Stimulated activated naive CD8-positive, alpha-beta T cell treated with anti-CD3 and anti-CD28 coated beads, Interleukin-15, Interleukin-2, amounts not matched to agents 100 ng/mL and 50 ng/mL, for 24 hours (primary cell): ENCODE measurements around the gene SEZ6.

ENCODE experiments used
- H3K27ac Mint-ChIP-seq: one replicate; pipeline ENCODE4 v1.8.0; 2021; ENCODE audit warnings: mild to moderate bottlenecking, mixed read lengths
- H3K27me3 Mint-ChIP-seq: one replicate; pipeline ENCODE4 v1.8.0; 2021; ENCODE audit warnings: mixed read lengths
- H3K36me3 Mint-ChIP-seq: one replicate; pipeline ENCODE4 v1.8.0; 2021; ENCODE audit warnings: low read depth, mixed read lengths
- H3K4me1 Mint-ChIP-seq: one replicate; pipeline ENCODE4 v1.8.0; 2021; ENCODE audit warnings: low read depth, mixed read lengths
- H3K4me3 Mint-ChIP-seq: one replicate; pipeline ENCODE4 v1.8.0; 2021; ENCODE audit warnings: mild to moderate bottlenecking, mixed read lengths
- H3K9me3 Mint-ChIP-seq: one replicate; pipeline ENCODE4 v1.8.0; 2021; ENCODE audit warnings: mixed read lengths

Gene SEZ6

GRCh38 chr17:28999206-28999605 lies 6.6 kb downstream of the SEZ6 start:
- Mint-ChIP-seq H3K27me3 (peaks cover 27% of the 10 kb centered on the region), H3K4me1 (no peaks in the 10 kb centered on the region), H3K36me3 (no peaks in the 10 kb centered on the region), H3K27ac (no peak overlapping the region), H3K9me3 (no peaks in the 10 kb centered on the region), H3K4me3 (no peak overlapping the region)

- H3K27me3 Mint-ChIP-seq: peaks cover 17% of the 10 kb centered on the region
- H3K36me3 Mint-ChIP-seq: no peaks in the 10 kb centered on the region
- no peaks in the 10 kb centered on the region for H3K4me1 Mint-ChIP-seq
- H3K4me3 Mint-ChIP-seq: no peak overlapping the region
- H3K9me3 Mint-ChIP-seq: no peaks in the 10 kb centered on the region
- no peak overlapping the region for H3K27ac Mint-ChIP-seq
Observed at GRCh38 chr17:28997806-28998205, 8.0 kb downstream of the SEZ6 start.

- Mint-ChIP-seq H3K4me3 (no peak overlapping the region), H3K4me1 (no peaks in the 10 kb centered on the region), H3K9me3 (no peaks in the 10 kb centered on the region), H3K36me3 (no peaks in the 10 kb centered on the region), H3K27me3 (peaks cover 15% of the 10 kb centered on the region), H3K27ac (no peak overlapping the region)
Observed at GRCh38 chr17:28996554-28997096, 9.2 kb downstream of the SEZ6 start.

- Mint-ChIP-seq H3K4me3 (no peak overlapping the region), H3K4me1 (no peaks in the 10 kb centered on the region), H3K27me3 (peaks cover 7% of the 10 kb centered on the region), H3K36me3 (no peaks in the 10 kb centered on the region), H3K9me3 (no peaks in the 10 kb centered on the region), H3K27ac (no peak overlapping the region)
Observed at GRCh38 chr17:28993645-28994426, 12.0 kb downstream of the SEZ6 start.

- Mint-ChIP-seq H3K36me3 (no peaks in the 10 kb centered on the region), H3K27ac (no peak overlapping the region), H3K4me3 (no peak overlapping the region), H3K4me1 (no peaks in the 10 kb centered on the region), H3K9me3 (no peaks in the 10 kb centered on the region), H3K27me3 (peaks cover 4% of the 10 kb centered on the region)
Observed at GRCh38 chr17:28992625-28993600, 12.9 kb downstream of the SEZ6 start.

GRCh38 chr17:28992185-28992584 lies 13.6 kb downstream of the SEZ6 start:
- no peak overlapping the region for H3K27ac Mint-ChIP-seq
- H3K4me3 Mint-ChIP-seq: no peak overlapping the region
- H3K9me3 Mint-ChIP-seq: no peaks in the 10 kb centered on the region
- H3K4me1 Mint-ChIP-seq: no peaks in the 10 kb centered on the region
- H3K27me3 Mint-ChIP-seq: peaks cover 4% of the 10 kb centered on the region
- no peaks in the 10 kb centered on the region for H3K36me3 Mint-ChIP-seq

- Mint-ChIP-seq H3K36me3 (no peaks in the 10 kb centered on the region), H3K27me3 (peaks cover 1% of the 10 kb centered on the region), H3K9me3 (no peaks in the 10 kb centered on the region), H3K4me1 (no peaks in the 10 kb centered on the region), H3K4me3 (no peak overlapping the region), H3K27ac (no peak overlapping the region)
Observed at GRCh38 chr17:28991779-28992178, 14.1 kb downstream of the SEZ6 start.

- Mint-ChIP-seq H3K36me3 (no peaks in the 10 kb centered on the region), H3K4me3 (no peak overlapping the region), H3K27me3 (no peaks in the 10 kb centered on the region), H3K9me3 (no peaks in the 10 kb centered on the region), H3K27ac (no peak overlapping the region), H3K4me1 (no peaks in the 10 kb centered on the region)
Observed at GRCh38 chr17:28989028-28989427, 16.8 kb downstream of the SEZ6 start.

GRCh38 chr17:28988475-28988874 lies 17.4 kb downstream of the SEZ6 start:
- Mint-ChIP-seq H3K27ac (no peak overlapping the region), H3K4me1 (peaks cover 3% of the 10 kb centered on the region), H3K9me3 (no peaks in the 10 kb centered on the region), H3K36me3 (no peaks in the 10 kb centered on the region), H3K27me3 (no peaks in the 10 kb centered on the region), H3K4me3 (no peak overlapping the region)

- peaks cover 18% of the 10 kb centered on the region for H3K4me1 Mint-ChIP-seq
- no peaks in the 10 kb centered on the region for H3K9me3 Mint-ChIP-seq
- H3K36me3 Mint-ChIP-seq: no peaks in the 10 kb centered on the region
- no peak overlapping the region for H3K4me3 Mint-ChIP-seq
- no peaks in the 10 kb centered on the region for H3K27me3 Mint-ChIP-seq
- no peak overlapping the region for H3K27ac Mint-ChIP-seq
Observed at GRCh38 chr17:28986714-28987655, 18.8 kb downstream of the SEZ6 start.

GRCh38 chr17:28985950-28986713 lies 19.7 kb downstream of the SEZ6 start:
- H3K4me1 Mint-ChIP-seq: peaks cover 20% of the 10 kb centered on the region
- H3K4me3 Mint-ChIP-seq: no peak overlapping the region
- H3K36me3 Mint-ChIP-seq: no peaks in the 10 kb centered on the region
- H3K27me3 Mint-ChIP-seq: no peaks in the 10 kb centered on the region
- H3K27ac Mint-ChIP-seq: no peak overlapping the region
- no peaks in the 10 kb centered on the region for H3K9me3 Mint-ChIP-seq

- Mint-ChIP-seq H3K4me3 (peak overlapping the region; percentile 12), H3K27ac (peak overlapping the region; percentile 88), H3K4me1 (peaks cover 20% of the 10 kb centered on the region), H3K36me3 (no peaks in the 10 kb centered on the region), H3K27me3 (no peaks in the 10 kb centered on the region), H3K9me3 (no peaks in the 10 kb centered on the region)
Observed at GRCh38 chr17:28983286-28984230, 22.3 kb downstream of the SEZ6 start.
